Measurements from ENCODE around the gene GNG12. TPM values are rescaled to one million over a fixed set of nuclear protein-coding genes. Genes with fewer than 3 reads are reported as not detected.
"Not testable (repeated sequence)": the region's sequence is repeated elsewhere in the genome, so short reads cannot be mapped to it uniquely, and the experiment has no call there.

The GNG12 gene
- polyA plus RNA-seq, 1 donor from 2014 or later, result not detected

- Mint-ChIP-seq H3K27ac (peak overlapping the region; percentile 57 to 95 (median 79)), H3K4me1 (peaks cover 21 to 37% (median 35%) of the 10 kb centered on the region in 3 donors), H3K36me3 (peaks cover 1% of the 10 kb centered on the region), H3K9me3 (no peaks in the 10 kb centered on the region), H3K4me3 (peak overlapping the region; percentile 44 to 92 (median 82)), H3K27me3 (no peaks in the 10 kb centered on the region)
These were observed 97.2 kb downstream of the GNG12 start for GRCh38 chr1:67735806-67736627.

GRCh38 chr1:67735206-67735605 lies 98.1 kb downstream of the GNG12 start:
- H3K9me3 Mint-ChIP-seq, result no peaks in the 10 kb centered on the region
- H3K36me3 Mint-ChIP-seq, result peaks cover 1% of the 10 kb centered on the region
- H3K4me1 Mint-ChIP-seq, result peaks cover 21 to 37% (median 35%) of the 10 kb centered on the region in 3 donors
- H3K4me3 Mint-ChIP-seq, result peak overlapping the region in 2 of 4 donors; percentile 36 to 55
- peak overlapping the region in 1 of 3 donors; percentile 18 for H3K27ac Mint-ChIP-seq
- H3K27me3 Mint-ChIP-seq, result no peaks in the 10 kb centered on the region

- Mint-ChIP-seq H3K27ac (peak overlapping the region in 1 of 3 donors; percentile 80), H3K36me3 (peaks cover 1% of the 10 kb centered on the region), H3K4me1 (peaks cover 21 to 37% (median 35%) of the 10 kb centered on the region in 3 donors), H3K4me3 (peak overlapping the region in 3 of 4 donors; percentile 18 to 85 (median 78)), H3K27me3 (no peaks in the 10 kb centered on the region), H3K9me3 (no peaks in the 10 kb centered on the region)
These were observed 99.0 kb downstream of the GNG12 start for GRCh38 chr1:67734323-67734690.

GRCh38 chr1:67733681-67734322 lies 99.5 kb downstream of the GNG12 start:
- Mint-ChIP-seq H3K27me3 (no peaks in the 10 kb centered on the region), H3K4me1 (peaks cover 21 to 37% (median 35%) of the 10 kb centered on the region in 3 donors), H3K9me3 (no peaks in the 10 kb centered on the region), H3K36me3 (peaks cover 1% of the 10 kb centered on the region), H3K27ac (peak overlapping the region in 1 of 3 donors; percentile 80), H3K4me3 (peak overlapping the region in 3 of 4 donors; percentile 18 to 85 (median 78))

GRCh38 chr1:67732750-67733151 lies 100.5 kb downstream of the GNG12 start:
- peaks cover 1% of the 10 kb centered on the region for H3K36me3 Mint-ChIP-seq
- H3K9me3 Mint-ChIP-seq, result no peaks in the 10 kb centered on the region
- H3K4me1 Mint-ChIP-seq, result peaks cover 21 to 36% (median 35%) of the 10 kb centered on the region in 3 donors
- no peak overlapping the region for H3K27ac Mint-ChIP-seq
- H3K4me3 Mint-ChIP-seq, result no peak overlapping the region
- H3K27me3 Mint-ChIP-seq, result no peaks in the 10 kb centered on the region

- Mint-ChIP-seq H3K4me3 (no peak overlapping the region), H3K4me1 (peaks cover 16 to 28% (median 28%) of the 10 kb centered on the region in 3 donors), H3K27ac (no peak overlapping the region), H3K36me3 (no peaks in the 10 kb centered on the region), H3K27me3 (no peaks in the 10 kb centered on the region), H3K9me3 (no peaks in the 10 kb centered on the region)
These were observed 101.9 kb downstream of the GNG12 start for GRCh38 chr1:67731322-67731721.

- not testable (repeated sequence) for H3K36me3 Mint-ChIP-seq, H3K27me3 Mint-ChIP-seq, H3K27ac Mint-ChIP-seq
These were observed 103.0 kb downstream of the GNG12 start for GRCh38 chr1:67730312-67730711.

GRCh38 chr1:67729872-67730271 lies 103.4 kb downstream of the GNG12 start:
- Mint-ChIP-seq H3K4me3 (no peak overlapping the region), H3K27me3 (no peaks in the 10 kb centered on the region), H3K9me3 (no peaks in the 10 kb centered on the region), H3K27ac (no peak overlapping the region), H3K36me3 (no peaks in the 10 kb centered on the region), H3K4me1 (peaks cover 8 to 17% (median 13%) of the 10 kb centered on the region in 3 donors)

More at GRCh38 chr1:67730312-67730711, 103.0 kb downstream of the GNG12 start:
- H3K4me1 Mint-ChIP-seq, result peaks cover 8 to 21% (median 18%) of the 10 kb centered on the region in 3 donors
- H3K9me3 Mint-ChIP-seq, H3K4me3 Mint-ChIP-seq: not testable (repeated sequence)

- H3K27me3 Mint-ChIP-seq, result no peaks in the 10 kb centered on the region
These were observed 107.0 kb downstream of the GNG12 start for GRCh38 chr1:67726224-67726623.

GRCh38 chr1:67724928-67725560 lies 108.2 kb downstream of the GNG12 start:
- Mint-ChIP-seq H3K4me3 (no peak overlapping the region), H3K36me3 (no peaks in the 10 kb centered on the region), H3K4me1 (no peaks in the 10 kb centered on the region), H3K27me3 (no peaks in the 10 kb centered on the region), H3K9me3 (no peaks in the 10 kb centered on the region), H3K27ac (no peak overlapping the region)

More at GRCh38 chr1:67726224-67726623, 107.0 kb downstream of the GNG12 start:
- H3K4me3 Mint-ChIP-seq, result no peak overlapping the region
- no peaks in the 10 kb centered on the region for H3K9me3 Mint-ChIP-seq
- no peaks in the 10 kb centered on the region for H3K36me3 Mint-ChIP-seq
- no peaks in the 10 kb centered on the region for H3K4me1 Mint-ChIP-seq
- no peak overlapping the region for H3K27ac Mint-ChIP-seq

- no peaks in the 10 kb centered on the region for H3K36me3 Mint-ChIP-seq
- no peak overlapping the region for H3K27ac Mint-ChIP-seq
- H3K27me3 Mint-ChIP-seq, result no peaks in the 10 kb centered on the region
- no peak overlapping the region for H3K4me3 Mint-ChIP-seq
- H3K4me1 Mint-ChIP-seq, result no peaks in the 10 kb centered on the region
- H3K9me3 Mint-ChIP-seq, result no peaks in the 10 kb centered on the region
These were observed 109.6 kb downstream of the GNG12 start for GRCh38 chr1:67723620-67724019.

GRCh38 chr1:67723126-67723525 lies 110.1 kb downstream of the GNG12 start:
- H3K27me3 Mint-ChIP-seq, result no peaks in the 10 kb centered on the region
- no peaks in the 10 kb centered on the region for H3K9me3 Mint-ChIP-seq
- no peak overlapping the region for H3K27ac Mint-ChIP-seq
- no peaks in the 10 kb centered on the region for H3K4me1 Mint-ChIP-seq
- no peaks in the 10 kb centered on the region for H3K36me3 Mint-ChIP-seq
- no peak overlapping the region for H3K4me3 Mint-ChIP-seq

- Mint-ChIP-seq H3K9me3 (no peaks in the 10 kb centered on the region), H3K27ac (no peak overlapping the region), H3K36me3 (no peaks in the 10 kb centered on the region), H3K27me3 (no peaks in the 10 kb centered on the region), H3K4me3 (no peak overlapping the region), H3K4me1 (no peaks in the 10 kb centered on the region)
These were observed 110.8 kb downstream of the GNG12 start for GRCh38 chr1:67722292-67722944.

GRCh38 chr1:67721650-67722291 lies 111.5 kb downstream of the GNG12 start:
- H3K27me3 Mint-ChIP-seq, result no peaks in the 10 kb centered on the region
- no peaks in the 10 kb centered on the region for H3K36me3 Mint-ChIP-seq
- H3K4me1 Mint-ChIP-seq, result no peaks in the 10 kb centered on the region
- H3K9me3 Mint-ChIP-seq, result no peaks in the 10 kb centered on the region
- H3K4me3 Mint-ChIP-seq, result no peak overlapping the region
- no peak overlapping the region for H3K27ac Mint-ChIP-seq

Data from IgD-negative memory B cell (primary cell).